ENCODE results near the gene KIF5A. TPM values are rescaled to one million over a fixed set of nuclear protein-coding genes. Genes with fewer than 3 reads are reported as not detected.
A peak's percentile ranks its signal among the peaks of the same experiment; 100 is the strongest.

Gene KIF5A
- total and polyA plus RNA-seq, 2 of the 13 experiments (the other 11 are each of a cell fraction or from before 2014, with no cell fraction given): 1.6 to 11.9 TPM

GRCh38 chr12:57546438-57547287 lies 3.2 kb upstream of the KIF5A start, which contains the start of gene DCTN2 (continued):
- TF ChIP-seq UBTF (CRISPR knock-in tag; IDR thresholded peaks at IDR 0.05) (peak; percentile 40; the same call in 1 of the 2 replicates), ZHX2 (IDR thresholded peaks at IDR 0.05; ENCODE audit: low read depth) (no peak), ZHX2 (CRISPR knock-in tag; IDR thresholded peaks at IDR 0.05; ENCODE audit: borderline replicate concordance) (no peak), IKZF4 (CRISPR knock-in tag; IDR thresholded peaks at IDR 0.05; ENCODE audit: borderline replicate concordance, low read depth, not compliant biosample characterization) (no peak), BCLAF1 (IDR thresholded peaks at IDR 0.05) (no peak), ISX (CRISPR knock-in tag; conservative IDR thresholded peaks at IDR 0.05) (no peak), EP300 (IDR thresholded peaks at IDR 0.05; ENCODE audit: low read depth in 2 of 2, low read length in 2 of 2) (no peak), EP300 (CRISPR knock-in tag; IDR thresholded peaks at IDR 0.05; ENCODE audit: borderline replicate concordance) (no peak), ZFYVE20 (CRISPR knock-in tag; IDR thresholded peaks at IDR 0.05; ENCODE audit: borderline replicate concordance, low read depth) (no peak), EEA1 (CRISPR knock-in tag; IDR thresholded peaks at IDR 0.05; ENCODE audit: borderline replicate concordance) (no peak), AKAP8 (CRISPR knock-in tag; IDR thresholded peaks at IDR 0.05) (no peak), ZKSCAN8 (CRISPR knock-in tag; IDR thresholded peaks at IDR 0.05; ENCODE audit: borderline replicate concordance) (no peak), NR2F2 (IDR thresholded peaks at IDR 0.05; ENCODE audit: borderline replicate concordance, low read depth) (no peak), GLI4 (CRISPR knock-in tag; IDR thresholded peaks at IDR 0.05; ENCODE audit: borderline replicate concordance) (no peak), ZFY (CRISPR knock-in tag; IDR thresholded peaks at IDR 0.05) (peak; percentile 64; the same call in 1 of the 2 replicates), TFDP2 (CRISPR knock-in tag; IDR thresholded peaks at IDR 0.05) (peak; percentile 45; the same call in 1 of the 2 replicates)
